HepG2 (cell line): ENCODE results near the gene PGC. TPM values are rescaled to one million over a fixed set of nuclear protein-coding genes. Genes with fewer than 3 reads are reported as not detected.
A peak's percentile ranks its signal among the peaks of the same experiment; 100 is the strongest.

Source experiments
- EHMT2 ChIP-seq: fragments of 200-600 bp; sonication (generic); IDR thresholded peaks from 2 replicates; pipeline ENCODE4 v1.7.0; 2017; ENCODE audit warnings: antibody characterized with exemption, low read depth, low read length, borderline replicate concordance
- HES4 ChIP-seq: sonication (generic); formaldehyde crosslinking; IDR thresholded peaks from 2 replicates; pipeline ENCODE4 v1.9.0; 2021; ENCODE audit warnings: mild to moderate bottlenecking, missing genetic modification reagents, borderline replicate concordance
- NFATC3 ChIP-seq: sonication (generic); formaldehyde crosslinking; IDR thresholded peaks from 2 replicates; pipeline ENCODE4 v1.5.1; 2020; ENCODE audit warnings: mild to moderate bottlenecking, missing genetic modification reagents
- NPAS2 ChIP-seq: sonication (generic); formaldehyde crosslinking; IDR thresholded peaks from 2 replicates; pipeline ENCODE4 v1.8.0; 2022; ENCODE audit warnings: mild to moderate bottlenecking, missing genetic modification reagents, borderline replicate concordance
- ZFP62 ChIP-seq: sonication (generic); formaldehyde crosslinking; IDR thresholded peaks from 2 replicates; pipeline ENCODE4 v1.4.0; 2020; ENCODE audit warnings: missing genetic modification reagents
- ZNF160 ChIP-seq: sonication (generic); formaldehyde crosslinking; IDR thresholded peaks from 2 replicates; pipeline ENCODE4 v1.8.0; 2022; ENCODE audit warnings: mild to moderate bottlenecking, inconsistent platforms, missing genetic modification reagents
- ZNF30 ChIP-seq: sonication (generic); formaldehyde crosslinking; IDR thresholded peaks from 2 replicates; pipeline ENCODE4 v1.5.0; 2020; ENCODE audit warnings: mild to moderate bottlenecking, missing genetic modification reagents
- ZNF496 ChIP-seq: sonication (generic); formaldehyde crosslinking; IDR thresholded peaks from 2 replicates; pipeline ENCODE4 v1.8.1; 2023; ENCODE audit warnings: mild to moderate bottlenecking, moderate library complexity, missing genetic modification reagents; ENCODE audit not compliant: insufficient replicate concordance
- ZNF598 ChIP-seq: sonication (generic); formaldehyde crosslinking; IDR thresholded peaks from 2 replicates; pipeline ENCODE4 v1.5.1; 2020; ENCODE audit warnings: mild to moderate bottlenecking, missing genetic modification reagents, borderline replicate concordance
- ZSCAN22 ChIP-seq: sonication (generic); formaldehyde crosslinking; IDR thresholded peaks from 2 replicates; pipeline ENCODE4 v1.4.0; 2020; ENCODE audit warnings: mild to moderate bottlenecking, missing genetic modification reagents
- polyA plus RNA-seq, 8 experiments: library from polyadenylated mRNA; depleted of rRNA in 3 of 8; stranded (reverse) in 7 of 8; unstranded in 1 of 8; fragments of >200 nt; fragmentation: Illumina TruSeq in 4 of 8; extraction: Trizol in 4 of 8; gene quantifications; 2 replicates each; pipeline versions ENCODE4 v1.2.1 to v1.2.3, GENCODE V29; 2011 to 2016; ENCODE audit warnings: low read depth in 4 of 8, missing spikeins in 1 of 8, mixed read lengths in 1 of 8; ENCODE audit not compliant: insufficient read depth in 1 of 8
- total RNA-seq, 5 experiments: library from RNA; depleted of rRNA; stranded (reverse); fragments of >200 nt; fragmentation: Illumina TruSeq; extraction: Trizol; gene quantifications; 2 replicates each; pipeline ENCODE4 v1.2.3, GENCODE V29; 2016; ENCODE audit warnings: low read depth in 1 of 5
- TF ChIP-seq, protein P1 (sequence below): sonication (generic); formaldehyde crosslinking; IDR thresholded peaks from 2 replicates; pipeline ENCODE4 v1.5.0; 2020; ENCODE audit warnings: missing genetic modification reagents
- TF ChIP-seq, protein P2 (sequence below): sonication (generic); formaldehyde crosslinking; IDR thresholded peaks from 2 replicates; pipeline ENCODE4 v1.5.1; 2020; ENCODE audit warnings: mild to moderate bottlenecking, missing genetic modification reagents
- TF ChIP-seq, protein P3 (sequence below): sonication (generic); formaldehyde crosslinking; IDR thresholded peaks from 2 replicates; pipeline ENCODE4 v1.8.1; 2022; ENCODE audit warnings: mild to moderate bottlenecking, missing genetic modification reagents
- TF ChIP-seq, protein P4 (sequence below): sonication (generic); formaldehyde crosslinking; IDR thresholded peaks from 2 replicates; pipeline ENCODE4 v1.9.0; 2022; ENCODE audit warnings: low read depth, missing genetic modification reagents
- TF ChIP-seq, protein P5 (sequence below): sonication (generic); formaldehyde crosslinking; IDR thresholded peaks from 2 replicates; pipeline ENCODE4 v1.4.0; 2020; ENCODE audit warnings: missing genetic modification reagents, mild to moderate bottlenecking, borderline replicate concordance
- TF ChIP-seq, protein P6 (sequence below): sonication (generic); formaldehyde crosslinking; IDR thresholded peaks from 2 replicates; pipeline ENCODE4 v1.4.0; 2020; ENCODE audit warnings: missing genetic modification reagents

Gene PGC
- total and polyA plus RNA-seq, 2 of the 13 experiments (the other 11 are each of a cell fraction or from before 2014, with no cell fraction given), result 426 to 502 TPM

DNA sequence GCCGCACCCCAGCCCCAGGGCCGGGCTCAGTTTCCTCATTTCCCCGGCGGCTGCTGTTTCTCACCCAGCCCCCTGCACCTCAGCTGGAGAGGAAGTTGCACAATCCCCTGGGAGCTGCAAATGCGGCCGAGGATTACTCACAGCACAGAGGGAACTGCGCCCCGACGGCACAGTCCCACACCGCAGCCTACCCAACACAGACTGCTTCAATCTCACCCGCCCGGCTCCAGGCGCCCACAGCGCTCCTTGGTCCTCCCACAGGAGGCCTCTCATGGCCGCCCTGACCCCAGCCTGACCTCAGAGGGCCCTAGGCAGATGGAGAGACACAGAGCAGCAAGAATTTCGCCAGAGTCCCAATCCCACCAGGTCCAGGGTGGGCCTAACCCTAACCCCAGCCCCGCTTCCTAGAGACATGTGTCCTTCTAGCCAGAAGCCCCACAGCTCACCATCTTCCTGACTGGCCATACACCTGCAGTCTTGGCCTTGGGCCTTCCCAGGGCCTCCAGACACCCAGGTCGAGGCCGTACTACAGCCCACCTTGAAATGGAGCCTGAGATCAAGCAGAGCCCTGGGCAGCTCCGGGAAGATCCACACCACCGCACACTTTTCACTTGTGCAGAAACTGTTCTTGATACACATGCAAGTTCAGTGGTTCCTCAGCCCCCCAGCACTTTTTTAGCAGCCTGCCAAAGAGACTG, 23.5 kb downstream of the PGC start (continued):
- TF ChIP-seq, protein P1, sequence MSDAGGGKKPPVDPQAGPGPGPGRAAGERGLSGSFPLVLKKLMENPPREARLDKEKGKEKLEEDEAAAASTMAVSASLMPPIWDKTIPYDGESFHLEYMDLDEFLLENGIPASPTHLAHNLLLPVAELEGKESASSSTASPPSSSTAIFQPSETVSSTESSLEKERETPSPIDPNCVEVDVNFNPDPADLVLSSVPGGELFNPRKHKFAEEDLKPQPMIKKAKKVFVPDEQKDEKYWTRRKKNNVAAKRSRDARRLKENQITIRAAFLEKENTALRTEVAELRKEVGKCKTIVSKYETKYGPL (CRISPR knock-in tag), result peak; percentile 55; the same call in 1 of the 2 replicates
- TF ChIP-seq ZNF598 (peak; percentile 88; the same call in 1 of the 2 replicates), NFATC3 (CRISPR knock-in tag) (0 out of 2 replicates have a peak, but pooled peaks have one; percentile 51), ZNF160 (CRISPR knock-in tag) (peak; percentile 78; the same call in 1 of the 2 replicates), ZNF30 (no peak), ZSCAN22 (CRISPR knock-in tag) (no peak), EHMT2 (no peak), ZNF496 (CRISPR knock-in tag) (no peak), HES4 (CRISPR knock-in tag) (no peak), NPAS2 (no peak), ZFP62 (CRISPR knock-in tag) (no peak)
- TF ChIP-seq, protein P2, sequence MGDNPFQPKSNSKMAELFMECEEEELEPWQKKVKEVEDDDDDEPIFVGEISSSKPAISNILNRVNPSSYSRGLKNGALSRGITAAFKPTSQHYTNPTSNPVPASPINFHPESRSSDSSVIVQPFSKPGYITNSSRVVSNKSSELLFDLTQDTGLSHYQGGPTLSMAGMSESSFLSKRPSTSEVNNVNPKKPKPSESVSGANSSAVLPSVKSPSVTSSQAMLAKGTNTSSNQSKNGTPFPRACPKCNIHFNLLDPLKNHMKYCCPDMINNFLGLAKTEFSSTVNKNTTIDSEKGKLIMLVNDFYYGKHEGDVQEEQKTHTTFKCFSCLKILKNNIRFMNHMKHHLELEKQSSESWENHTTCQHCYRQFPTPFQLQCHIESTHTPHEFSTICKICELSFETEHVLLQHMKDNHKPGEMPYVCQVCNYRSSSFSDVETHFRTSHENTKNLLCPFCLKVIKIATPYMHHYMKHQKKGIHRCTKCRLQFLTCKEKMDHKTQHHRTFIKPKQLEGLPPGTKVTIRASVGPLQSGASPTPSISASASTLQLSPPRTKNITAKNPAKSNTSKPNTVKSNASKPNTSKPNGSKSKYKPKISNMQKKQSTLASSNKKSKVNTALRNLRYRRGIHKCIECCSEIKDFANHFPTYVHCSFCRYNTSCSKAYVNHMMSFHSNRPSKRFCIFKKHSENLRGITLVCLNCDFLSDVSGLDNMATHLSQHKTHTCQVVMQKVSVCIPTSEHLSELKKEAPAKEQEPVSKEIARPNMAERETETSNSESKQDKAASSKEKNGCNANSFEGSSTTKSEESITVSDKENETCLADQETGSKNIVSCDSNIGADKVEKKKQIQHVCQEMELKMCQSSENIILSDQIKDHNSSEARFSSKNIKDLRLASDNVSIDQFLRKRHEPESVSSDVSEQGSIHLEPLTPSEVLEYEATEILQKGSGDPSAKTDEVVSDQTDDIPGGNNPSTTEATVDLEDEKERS (CRISPR knock-in tag), result peak; percentile 72; the same call in 1 of the 2 replicates
- TF ChIP-seq, protein P3, sequence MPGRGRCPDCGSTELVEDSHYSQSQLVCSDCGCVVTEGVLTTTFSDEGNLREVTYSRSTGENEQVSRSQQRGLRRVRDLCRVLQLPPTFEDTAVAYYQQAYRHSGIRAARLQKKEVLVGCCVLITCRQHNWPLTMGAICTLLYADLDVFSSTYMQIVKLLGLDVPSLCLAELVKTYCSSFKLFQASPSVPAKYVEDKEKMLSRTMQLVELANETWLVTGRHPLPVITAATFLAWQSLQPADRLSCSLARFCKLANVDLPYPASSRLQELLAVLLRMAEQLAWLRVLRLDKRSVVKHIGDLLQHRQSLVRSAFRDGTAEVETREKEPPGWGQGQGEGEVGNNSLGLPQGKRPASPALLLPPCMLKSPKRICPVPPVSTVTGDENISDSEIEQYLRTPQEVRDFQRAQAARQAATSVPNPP (CRISPR knock-in tag), result no peak
- TF ChIP-seq, protein P4, sequence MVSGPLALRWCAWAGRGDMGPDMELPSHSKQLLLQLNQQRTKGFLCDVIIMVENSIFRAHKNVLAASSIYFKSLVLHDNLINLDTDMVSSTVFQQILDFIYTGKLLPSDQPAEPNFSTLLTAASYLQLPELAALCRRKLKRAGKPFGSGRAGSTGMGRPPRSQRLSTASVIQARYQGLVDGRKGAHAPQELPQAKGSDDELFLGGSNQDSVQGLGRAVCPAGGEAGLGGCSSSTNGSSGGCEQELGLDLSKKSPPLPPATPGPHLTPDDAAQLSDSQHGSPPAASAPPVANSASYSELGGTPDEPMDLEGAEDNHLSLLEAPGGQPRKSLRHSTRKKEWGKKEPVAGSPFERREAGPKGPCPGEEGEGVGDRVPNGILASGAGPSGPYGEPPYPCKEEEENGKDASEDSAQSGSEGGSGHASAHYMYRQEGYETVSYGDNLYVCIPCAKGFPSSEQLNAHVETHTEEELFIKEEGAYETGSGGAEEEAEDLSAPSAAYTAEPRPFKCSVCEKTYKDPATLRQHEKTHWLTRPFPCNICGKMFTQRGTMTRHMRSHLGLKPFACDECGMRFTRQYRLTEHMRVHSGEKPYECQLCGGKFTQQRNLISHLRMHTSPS (CRISPR knock-in tag), result peak; percentile 53; the same call in 1 of the 2 replicates
- TF ChIP-seq, protein P5, sequence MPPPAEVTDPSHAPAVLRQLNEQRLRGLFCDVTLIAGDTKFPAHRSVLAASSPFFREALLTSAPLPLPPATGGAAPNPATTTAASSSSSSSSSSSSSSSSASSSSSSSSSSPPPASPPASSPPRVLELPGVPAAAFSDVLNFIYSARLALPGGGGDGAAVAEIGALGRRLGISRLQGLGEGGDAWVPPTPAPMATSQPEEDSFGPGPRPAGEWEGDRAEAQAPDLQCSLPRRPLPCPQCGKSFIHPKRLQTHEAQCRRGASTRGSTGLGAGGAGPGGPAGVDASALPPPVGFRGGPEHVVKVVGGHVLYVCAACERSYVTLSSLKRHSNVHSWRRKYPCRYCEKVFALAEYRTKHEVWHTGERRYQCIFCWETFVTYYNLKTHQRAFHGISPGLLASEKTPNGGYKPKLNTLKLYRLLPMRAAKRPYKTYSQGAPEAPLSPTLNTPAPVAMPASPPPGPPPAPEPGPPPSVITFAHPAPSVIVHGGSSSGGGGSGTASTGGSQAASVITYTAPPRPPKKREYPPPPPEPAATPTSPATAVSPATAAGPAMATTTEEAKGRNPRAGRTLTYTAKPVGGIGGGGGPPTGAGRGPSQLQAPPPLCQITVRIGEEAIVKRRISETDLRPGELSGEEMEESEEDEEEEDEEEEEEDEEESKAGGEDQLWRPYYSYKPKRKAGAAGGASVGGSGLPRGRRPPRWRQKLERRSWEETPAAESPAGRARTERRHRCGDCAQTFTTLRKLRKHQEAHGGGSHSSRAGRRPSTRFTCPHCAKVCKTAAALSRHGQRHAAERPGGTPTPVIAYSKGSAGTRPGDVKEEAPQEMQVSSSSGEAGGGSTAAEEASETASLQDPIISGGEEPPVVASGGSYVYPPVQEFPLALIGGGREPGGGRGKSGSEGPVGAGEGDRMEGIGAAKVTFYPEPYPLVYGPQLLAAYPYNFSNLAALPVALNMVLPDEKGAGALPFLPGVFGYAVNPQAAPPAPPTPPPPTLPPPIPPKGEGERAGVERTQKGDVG (CRISPR knock-in tag), result no peak
- TF ChIP-seq, protein P6, sequence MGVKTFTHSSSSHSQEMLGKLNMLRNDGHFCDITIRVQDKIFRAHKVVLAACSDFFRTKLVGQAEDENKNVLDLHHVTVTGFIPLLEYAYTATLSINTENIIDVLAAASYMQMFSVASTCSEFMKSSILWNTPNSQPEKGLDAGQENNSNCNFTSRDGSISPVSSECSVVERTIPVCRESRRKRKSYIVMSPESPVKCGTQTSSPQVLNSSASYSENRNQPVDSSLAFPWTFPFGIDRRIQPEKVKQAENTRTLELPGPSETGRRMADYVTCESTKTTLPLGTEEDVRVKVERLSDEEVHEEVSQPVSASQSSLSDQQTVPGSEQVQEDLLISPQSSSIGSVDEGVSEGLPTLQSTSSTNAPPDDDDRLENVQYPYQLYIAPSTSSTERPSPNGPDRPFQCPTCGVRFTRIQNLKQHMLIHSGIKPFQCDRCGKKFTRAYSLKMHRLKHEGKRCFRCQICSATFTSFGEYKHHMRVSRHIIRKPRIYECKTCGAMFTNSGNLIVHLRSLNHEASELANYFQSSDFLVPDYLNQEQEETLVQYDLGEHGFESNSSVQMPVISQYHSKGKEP, result no peak
